HepG2 (cell line): ENCODE data around the gene MOB4. TPM values are rescaled to one million over a fixed set of nuclear protein-coding genes. Genes with fewer than 3 reads are reported as not detected.
A peak's percentile ranks its signal among the peaks of the same experiment; 100 is the strongest.

Experiments used
- ATAC-seq: fragments of 200-7000 bp; cut with Tn5 transposase; 3 replicates; pipeline ENCODE4 v1.9.1; 2020; ENCODE audit warnings: mild to moderate bottlenecking, moderate library complexity
- BruUV-seq: library from RNA; stranded (reverse); fragments of 400-500 nt; replicated peaks from 2 replicates; lab custom pipeline; 2021; lab: Mats Ljungman, UMichigan
- CTCF ChIA-PET: fragments of 300-600 bp; formaldehyde crosslinking; extraction: SDS; loops from one replicate; lab custom pipeline; 2021; ENCODE audit warnings: low total read pairs, inconsistent platforms, low intra/inter-chr PET ratio; lab: Yijun Ruan, JAX
- POLR2A ChIA-PET: fragments of 350-600 bp; sonication (Branson Sonifier 250); formaldehyde crosslinking; loops from one replicate; lab custom pipeline; 2020; ENCODE audit warnings: antibody characterized with exemption, inconsistent platforms; lab: Yijun Ruan, JAX
- DNase-seq: peaks from one replicate; pipeline ENCODE4 v3.0.0-alpha.2; 2015; ENCODE audit warnings: low spot score
- FAIRE-seq: peaks from 3 replicates; lab custom pipeline; 2011; peaks lifted over from hg19 to GRCh38; lab: Jason Lieb, UNC
- H2AFZ ChIP-seq: one replicate; pipeline ENCODE4 v1.6.1; 2011; ENCODE audit warnings: low read length, inconsistent platforms
- H3K27ac ChIP-seq: fragments of 300-600 bp; 3 replicates; pipeline ENCODE4 v1.8.0; 2011; ENCODE audit warnings: mixed run types, mild to moderate bottlenecking, mixed read lengths, low read length, inconsistent platforms; ENCODE audit not compliant: insufficient read depth; ENCODE audit errors: extremely low read length
- H3K27me3 ChIP-seq, 2 experiments: fragments of 200-600 bp in 1 of 2; 2 replicates in 1 of 2; 3 replicates in 1 of 2; pipeline versions ENCODE4 v1.6.0 to v1.8.0; 2011; ENCODE audit warnings: low read length in 2 of 2, mild to moderate bottlenecking in 2 of 2, moderate library complexity in 2 of 2, inconsistent platforms in 1 of 2; ENCODE audit not compliant: insufficient read depth in 2 of 2, control insufficient read depth in 1 of 2
- H3K36me3 ChIP-seq, 2 experiments: fragments of 200-600 bp in 1 of 2; replicated peaks in 1 of 2; 2 replicates in 1 of 2; 3 replicates in 1 of 2; pipeline versions ENCODE4 v1.5.1 to v1.8.0; 2011; ENCODE audit warnings: low read length in 2 of 2, inconsistent platforms in 1 of 2; ENCODE audit not compliant: insufficient read depth in 2 of 2, control insufficient read depth in 1 of 2
- H3K4me1 ChIP-seq: 2 replicates; pipeline ENCODE4 v1.5.1; 2012; ENCODE audit warnings: low read length, inconsistent platforms; ENCODE audit not compliant: insufficient read depth
- H3K4me2 ChIP-seq: 2 replicates; pipeline ENCODE4 v1.6.0; 2011; ENCODE audit warnings: low read depth, low read length, inconsistent platforms
- H3K4me3 ChIP-seq, 3 experiments: fragments of 200-600 bp in 1 of 3; sonication (generic), shearing (Covaris generic) in 1 of 3; replicated peaks in 1 of 3; 2 replicates each; pipeline ENCODE4 v1.5.1; 2011 to 2016; ENCODE audit warnings: low read length in 3 of 3, inconsistent platforms in 2 of 3, low read depth in 2 of 3, mild to moderate bottlenecking in 2 of 3, control low read depth in 1 of 3, mixed read lengths in 1 of 3; ENCODE audit not compliant: insufficient read depth in 1 of 3
- H3K79me2 ChIP-seq: one replicate; pipeline ENCODE4 v1.6.1; 2011; ENCODE audit warnings: low read length, inconsistent platforms; ENCODE audit not compliant: insufficient read depth
- H3K9ac ChIP-seq: 2 replicates; pipeline ENCODE4 v1.6.0; 2011; ENCODE audit warnings: mild to moderate bottlenecking, low read depth, low read length, inconsistent platforms; ENCODE audit not compliant: insufficient read depth
- H3K9me3 ChIP-seq: 2 replicates; pipeline ENCODE4 v1.5.1; 2012; ENCODE audit warnings: mild to moderate bottlenecking, low read length
- H4K20me1 ChIP-seq: 2 replicates; pipeline ENCODE4 v1.6.0; 2011; ENCODE audit warnings: inconsistent platforms, mild to moderate bottlenecking, low read length, moderate library complexity; ENCODE audit not compliant: insufficient read depth
- FOXO1 ChIP-seq: sonication (generic); formaldehyde crosslinking; IDR thresholded peaks from 2 replicates; pipeline ENCODE4 v1.4.0; 2020; ENCODE audit warnings: missing genetic modification reagents
- GFI1 ChIP-seq: sonication (generic); formaldehyde crosslinking; IDR thresholded peaks from 2 replicates; pipeline ENCODE4 v1.5.0; 2020; ENCODE audit warnings: missing genetic modification reagents, mild to moderate bottlenecking, borderline replicate concordance
- GRHL1 ChIP-seq: sonication (generic); formaldehyde crosslinking; conservative IDR thresholded peaks from 2 replicates; pipeline ENCODE4 v1.8.0; 2022; ENCODE audit warnings: missing genetic modification reagents
- KDM5A ChIP-seq: fragments of 200-600 bp; sonication (generic); IDR thresholded peaks from 2 replicates; pipeline ENCODE4 v1.7.0; 2018; ENCODE audit warnings: antibody characterized with exemption, mild to moderate bottlenecking, low read length, borderline replicate concordance
- MED8 ChIP-seq: sonication (generic); formaldehyde crosslinking; IDR thresholded peaks from 2 replicates; pipeline ENCODE4 v1.8.1; 2023; ENCODE audit warnings: mild to moderate bottlenecking, missing genetic modification reagents; ENCODE audit not compliant: insufficient replicate concordance
- PHF21A ChIP-seq: sonication (generic); formaldehyde crosslinking; IDR thresholded peaks from 2 replicates; pipeline ENCODE4 v1.5.0; 2020; ENCODE audit warnings: mild to moderate bottlenecking, missing genetic modification reagents
- RBFOX2 ChIP-seq: fragments of 200-400 bp; formaldehyde crosslinking; IDR thresholded peaks from 2 replicates; pipeline ENCODE4 v1.6.1; 2017; ENCODE audit warnings: low read depth, mild to moderate bottlenecking, low read length
- RFX3 ChIP-seq: IDR thresholded peaks from 2 replicates; pipeline ENCODE4 v1.6.1; 2016; ENCODE audit warnings: missing biosample characterization, missing genetic modification reagents
- SOX6 ChIP-seq, 2 experiments: fragments of 450-650 bp in 1 of 2; sonication (generic) in 1 of 2; formaldehyde crosslinking in 1 of 2; IDR thresholded peaks; 2 replicates each; pipeline versions ENCODE4 v1.4.0 to v1.6.1; 2017 to 2020; ENCODE audit warnings: antibody characterized with exemption in 1 of 2, mild to moderate bottlenecking in 1 of 2, missing genetic modification reagents in 1 of 2
- ZBTB1 ChIP-seq: sonication (generic); formaldehyde crosslinking; IDR thresholded peaks from 2 replicates; pipeline ENCODE4 v1.4.0; 2020; ENCODE audit warnings: missing genetic modification reagents, borderline replicate concordance
- ZNF317 ChIP-seq: sonication (generic); formaldehyde crosslinking; IDR thresholded peaks from 2 replicates; pipeline ENCODE4 v1.5.0; 2020; ENCODE audit warnings: mild to moderate bottlenecking, missing genetic modification reagents
- ZNF615 ChIP-seq: sonication (generic); formaldehyde crosslinking; IDR thresholded peaks from 2 replicates; pipeline ENCODE4 v1.5.0; 2020; ENCODE audit warnings: mild to moderate bottlenecking, missing genetic modification reagents, borderline replicate concordance
- ZNF747 ChIP-seq: sonication (generic); formaldehyde crosslinking; IDR thresholded peaks from 2 replicates; pipeline ENCODE4 v1.8.1; 2023; ENCODE audit warnings: missing genetic modification reagents, mild to moderate bottlenecking, borderline replicate concordance
- ZNF772 ChIP-seq: sonication (generic); formaldehyde crosslinking; IDR thresholded peaks from 2 replicates; pipeline ENCODE4 v1.5.0; 2020; ENCODE audit warnings: mild to moderate bottlenecking, missing genetic modification reagents
- WGBS: methylation state at CpG from one replicate; pipeline ENCODE4 v1.1.6; 2017; ENCODE audit warnings: low lambda C conversion rate; 5-methylcytosine and 5-hydroxymethylcytosine counted together
- in situ Hi-C: cut with HindIII; loops from 2 replicates; pipeline ENCODE4 v1.10.0; 2017; ENCODE audit warnings: low pct_unique_long_range_greater_than_20kb; ENCODE audit not compliant: extremely low pct_ligation_motif_present
- intact Hi-C: fragments of 100-400 bp; cut with micrococcal nuclease; formaldehyde crosslinking; loops from one replicate; pipeline ENCODE4 v1.10.0; 2022; ENCODE audit not compliant: unreplicated experiment
- polyA plus RNA-seq, 8 experiments: library from polyadenylated mRNA; depleted of rRNA in 3 of 8; stranded (reverse) in 7 of 8; unstranded in 1 of 8; fragments of >200 nt; fragmentation: Illumina TruSeq in 4 of 8; extraction: Trizol in 4 of 8; gene quantifications; 2 replicates each; pipeline versions ENCODE4 v1.2.1 to v1.2.3, GENCODE V29; 2011 to 2016; ENCODE audit warnings: low read depth in 4 of 8, missing spikeins in 1 of 8, mixed read lengths in 1 of 8; ENCODE audit not compliant: insufficient read depth in 1 of 8
- total RNA-seq, 5 experiments: library from RNA; depleted of rRNA; stranded (reverse); fragments of >200 nt; fragmentation: Illumina TruSeq; extraction: Trizol; gene quantifications; 2 replicates each; pipeline ENCODE4 v1.2.3, GENCODE V29; 2016; ENCODE audit warnings: low read depth in 1 of 5
- TF ChIP-seq, protein P1 (sequence below): sonication (generic); formaldehyde crosslinking; IDR thresholded peaks from 2 replicates; pipeline ENCODE4 v1.5.0; 2020; ENCODE audit warnings: missing genetic modification reagents

MOB4 gene
- total and polyA plus RNA-seq, 2 of the 13 experiments (the other 11 are each of a cell fraction or from before 2014, with no cell fraction given): 35.7 to 38.6 TPM

DNA sequence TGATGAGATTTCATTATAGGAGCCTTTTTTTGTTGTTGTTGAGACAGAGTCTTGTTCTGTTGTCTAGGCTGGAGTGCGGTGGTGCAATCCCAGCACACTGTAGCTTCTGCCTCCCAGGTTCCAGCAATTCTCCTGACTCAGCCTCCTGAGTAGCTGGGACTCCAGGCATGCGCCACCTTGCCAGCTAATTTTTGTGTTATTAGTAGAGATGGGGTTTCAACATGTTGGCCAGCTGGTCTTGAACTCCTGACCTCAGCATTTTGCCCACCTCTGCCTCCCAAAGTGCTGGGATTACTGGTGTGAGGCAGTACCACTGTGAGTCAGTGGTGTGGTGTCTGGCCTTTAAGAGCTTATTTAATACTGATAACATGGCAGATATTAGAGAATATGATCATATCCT is 60.1 kb downstream of the MOB4 start (continued):
- TF ChIP-seq KDM5A (no peak), ZBTB1 (CRISPR knock-in tag) (no peak)

GRCh38 chr2:197576631-197577030 is 60.8 kb downstream of the MOB4 start:
- Histone ChIP-seq H3K9me3 (peaks cover 26% of the 10 kb centered on the region), H3K27ac (no peak overlapping the region), H3K4me2 (no peak overlapping the region), H3K79me2 (no peaks in the 10 kb centered on the region), H2AFZ (no peak overlapping the region), H4K20me1 (no peaks in the 10 kb centered on the region), H3K36me3 (no peaks in the 10 kb centered on the region), H3K9ac (no peak overlapping the region), H3K4me1 (peaks cover 20% of the 10 kb centered on the region), H3K27me3 (peaks cover 0 to 28% of the 10 kb centered on the region in 2 experiments; a peak in 3 of 5 replicates), H3K4me3 (no peak overlapping the region)
- under 1% methylated on average over 3 of the region's 3 CpGs for WGBS
- CTCF ChIA-PET: no interaction called here
- FAIRE-seq (no peak), ATAC-seq (peak; percentile 38; the same call in 2 of the 3 replicates), DNase-seq (peak; percentile 18)
- no TSS peak for BruUV-seq
- in situ Hi-C loops (no loop called here), intact Hi-C loops (no loop called here)
- POLR2A ChIA-PET: interaction anchor here (0.6 to 1.6 kb wide), 4 partner anchors 56 to 142 kb away, joined by 3 to 7 read pairs (median 3); partner anchors contain the start of genes HSPD1, HSPE1 and SF3B1
- TF ChIP-seq RBFOX2 (no peak), GRHL1 (CRISPR knock-in tag) (no peak), PHF21A (CRISPR knock-in tag) (no peak), FOXO1 (CRISPR knock-in tag) (no peak), GFI1 (no peak), MED8 (CRISPR knock-in tag) (no peak), ZNF615 (CRISPR knock-in tag) (no peak), RFX3 (CRISPR knock-in tag) (no peak), SOX6 (IDR thresholded peaks at IDR 0.05) (no peak), SOX6 (CRISPR knock-in tag; IDR thresholded peaks at IDR 0.05) (no peak), ZNF772 (no peak), ZNF747 (no peak), ZNF317 (CRISPR knock-in tag) (no peak)
- TF ChIP-seq, protein P1, sequence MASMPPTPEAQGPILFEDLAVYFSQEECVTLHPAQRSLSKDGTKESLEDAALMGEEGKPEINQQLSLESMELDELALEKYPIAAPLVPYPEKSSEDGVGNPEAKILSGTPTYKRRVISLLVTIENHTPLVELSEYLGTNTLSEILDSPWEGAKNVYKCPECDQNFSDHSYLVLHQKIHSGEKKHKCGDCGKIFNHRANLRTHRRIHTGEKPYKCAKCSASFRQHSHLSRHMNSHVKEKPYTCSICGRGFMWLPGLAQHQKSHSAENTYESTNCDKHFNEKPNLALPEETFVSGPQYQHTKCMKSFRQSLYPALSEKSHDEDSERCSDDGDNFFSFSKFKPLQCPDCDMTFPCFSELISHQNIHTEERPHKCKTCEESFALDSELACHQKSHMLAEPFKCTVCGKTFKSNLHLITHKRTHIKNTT (CRISPR knock-in tag): no peak
